GM18499 (cell line): ENCODE results near the gene PKP2.
"Not testable (repeated sequence)": the region's sequence is repeated elsewhere in the genome, so short reads cannot be mapped to it uniquely, and the experiment has no call there.

Experiments used
- ATAC-seq: cut with Tn5 transposase; IDR thresholded peaks from one replicate; pipeline ENCODE4 v1.9.1; 2021; ENCODE audit warnings: moderate number of reproducible peaks; ENCODE audit not compliant: insufficient read depth, unreplicated experiment

Gene PKP2

GRCh38 chr12:32872416-32872815 is 24.2 kb downstream of the PKP2 start:
- ATAC-seq: not testable (repeated sequence)

DNA sequence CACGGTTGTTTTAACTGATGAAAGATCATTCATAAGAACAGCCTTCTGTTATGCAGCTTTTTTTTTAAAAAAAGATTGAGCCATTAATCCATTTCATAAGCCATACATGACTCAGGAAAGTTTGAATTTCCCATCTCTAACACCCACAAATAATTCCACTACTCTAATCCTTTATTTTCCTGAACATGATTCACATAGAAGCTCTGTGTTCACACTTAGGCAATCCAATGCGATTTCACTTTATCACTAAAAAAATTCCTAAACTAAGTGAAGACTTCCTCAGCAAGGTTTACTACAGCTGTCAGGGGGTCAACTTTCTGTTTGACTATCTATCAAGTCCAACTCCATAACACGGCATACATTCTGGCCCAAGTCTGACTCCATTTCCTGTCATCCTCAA is 25.9 kb downstream of the PKP2 start:
- no peak for ATAC-seq

GRCh38 chr12:32868885-32869284 is 27.7 kb downstream of the PKP2 start:
- ATAC-seq: no peak

DNA sequence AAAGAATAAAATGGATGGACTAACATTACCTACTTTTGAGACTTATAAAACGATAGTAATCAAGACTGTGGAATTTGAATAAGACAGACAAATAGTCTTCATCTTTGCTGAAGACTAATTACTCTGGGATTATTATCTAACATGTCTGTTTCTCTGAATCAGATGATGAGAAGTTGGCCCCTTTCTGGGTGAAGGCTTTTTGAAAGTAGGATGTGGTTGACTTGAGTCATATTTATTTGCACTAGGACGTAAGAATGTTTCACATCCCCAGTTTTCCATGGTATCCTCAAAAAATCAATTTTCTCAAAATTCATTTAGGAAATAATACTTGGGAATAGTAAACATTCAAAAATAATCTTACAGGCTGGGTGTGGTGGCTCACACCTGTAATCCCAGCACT is 31.8 kb downstream of the PKP2 start:
- no peak for ATAC-seq

DNA sequence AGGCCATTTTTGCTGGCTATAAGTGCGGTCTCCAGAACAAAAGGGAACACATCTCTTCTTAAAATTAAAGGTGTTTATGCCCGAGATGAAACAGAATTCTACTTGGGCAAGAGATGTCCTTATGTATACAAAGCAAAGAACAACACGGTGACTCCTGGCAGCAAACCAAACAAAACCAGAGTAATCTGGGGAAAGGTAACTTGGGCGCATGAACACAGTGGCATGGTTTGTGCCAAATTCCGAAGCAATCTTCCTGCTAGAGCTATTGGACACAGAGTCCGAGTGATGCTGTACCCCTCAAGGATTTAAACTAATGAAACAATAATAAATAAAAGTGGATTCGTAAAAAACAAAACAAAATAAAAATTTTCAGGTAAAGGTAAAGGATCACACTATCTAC is 33.4 kb downstream of the PKP2 start:
- no peak for ATAC-seq

GRCh38 chr12:32861658-32862057 is 34.9 kb downstream of the PKP2 start:
- not testable (repeated sequence) for ATAC-seq

DNA sequence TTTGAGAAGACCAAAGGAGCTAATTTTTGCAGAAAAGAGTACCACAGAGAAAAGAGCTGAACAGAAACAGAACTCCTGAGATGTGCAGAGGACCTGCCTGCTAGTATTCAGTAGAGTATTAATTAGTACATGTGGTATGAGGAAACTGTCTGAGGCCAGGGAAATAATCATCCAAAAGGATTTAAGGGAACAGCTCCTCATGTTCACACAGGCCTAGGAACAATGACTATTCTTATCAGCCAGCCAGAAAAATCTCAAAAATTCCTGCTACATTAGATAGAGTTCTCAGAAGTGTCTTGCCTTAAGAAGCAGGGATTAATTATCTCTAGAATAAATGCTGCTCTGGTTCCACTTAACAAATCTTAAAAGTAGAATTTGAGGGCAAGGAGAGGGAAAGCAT is 36.4 kb downstream of the PKP2 start:
- no peak for ATAC-seq

DNA sequence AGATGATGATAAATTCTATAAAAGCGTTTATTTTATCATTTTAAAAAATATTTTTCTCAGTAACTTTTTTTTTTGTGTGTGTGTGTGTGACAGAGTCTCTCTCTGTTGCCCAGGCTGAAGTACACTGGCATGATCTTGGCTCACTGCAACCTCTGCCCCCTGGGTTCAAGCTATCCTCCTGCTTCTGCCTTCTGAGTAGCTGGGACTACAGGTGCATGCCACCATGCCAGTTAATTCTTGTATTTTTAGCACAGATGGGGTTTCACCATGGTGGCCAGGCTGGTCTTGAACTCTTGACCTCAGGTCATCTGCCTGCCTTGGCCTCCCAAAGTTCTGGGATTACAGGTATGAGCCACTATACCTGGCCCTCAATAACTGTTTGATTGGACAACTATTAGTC is 37.2 kb downstream of the PKP2 start:
- ATAC-seq: no peak

GRCh38 chr12:32854716-32855115 is 41.9 kb downstream of the PKP2 start:
- no peak for ATAC-seq

DNA sequence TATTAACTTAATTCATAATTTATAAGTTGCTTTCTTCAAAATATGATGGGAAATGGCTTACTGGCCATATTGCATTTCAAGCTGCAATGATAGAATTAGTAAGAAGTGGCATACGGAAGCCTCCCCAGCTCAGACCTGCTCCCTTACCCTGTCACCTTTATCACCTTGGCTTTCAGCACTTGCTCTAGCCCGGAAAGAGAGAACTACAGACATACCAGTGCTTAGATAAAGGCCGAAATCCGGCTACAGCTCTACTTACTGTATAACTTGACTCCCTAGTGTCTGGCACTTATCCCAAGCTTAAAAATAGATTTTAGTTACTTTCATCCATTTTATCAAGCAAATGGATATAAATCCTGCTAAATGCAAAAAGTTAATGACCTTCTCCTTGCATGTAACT is 42.5 kb downstream of the PKP2 start:
- no peak for ATAC-seq

DNA sequence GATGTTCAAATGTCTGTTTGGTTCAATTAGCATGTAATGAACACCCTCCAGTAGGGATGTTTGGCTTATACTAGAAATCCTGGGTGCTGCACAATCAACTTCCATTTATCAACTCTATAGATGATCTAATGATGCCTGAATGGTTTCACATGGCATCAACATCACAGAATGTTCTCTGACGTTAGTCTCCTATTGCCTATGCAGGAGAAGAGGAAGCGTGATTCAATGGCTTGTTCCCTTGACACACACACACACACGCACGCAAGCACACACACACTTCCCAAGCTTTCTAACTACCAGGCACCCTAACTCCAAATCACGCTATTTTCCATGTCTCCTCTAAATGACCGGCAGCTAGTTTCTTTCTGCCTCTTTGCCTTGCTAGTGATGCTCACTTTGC is 49.3 kb downstream of the PKP2 start:
- ATAC-seq: no peak

DNA sequence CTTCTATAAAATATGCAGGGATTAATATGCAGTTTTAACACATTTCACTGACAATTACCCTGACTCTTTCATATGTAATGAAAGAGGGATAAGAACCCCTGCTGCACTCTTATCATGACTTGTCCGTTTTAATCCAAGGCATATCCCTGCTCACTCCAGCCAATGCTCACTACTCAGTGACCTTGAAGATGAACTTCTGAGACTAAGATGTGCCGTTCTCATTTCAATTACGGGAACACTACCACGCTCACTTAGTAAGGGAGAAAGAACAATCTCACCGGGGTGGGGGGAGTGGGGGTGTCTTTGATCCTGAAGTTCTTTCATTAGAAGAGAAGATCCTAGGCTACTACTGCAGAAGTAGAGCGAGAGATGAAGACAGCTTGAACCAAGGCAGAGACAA is 50.5 kb downstream of the PKP2 start:
- no peak for ATAC-seq

DNA sequence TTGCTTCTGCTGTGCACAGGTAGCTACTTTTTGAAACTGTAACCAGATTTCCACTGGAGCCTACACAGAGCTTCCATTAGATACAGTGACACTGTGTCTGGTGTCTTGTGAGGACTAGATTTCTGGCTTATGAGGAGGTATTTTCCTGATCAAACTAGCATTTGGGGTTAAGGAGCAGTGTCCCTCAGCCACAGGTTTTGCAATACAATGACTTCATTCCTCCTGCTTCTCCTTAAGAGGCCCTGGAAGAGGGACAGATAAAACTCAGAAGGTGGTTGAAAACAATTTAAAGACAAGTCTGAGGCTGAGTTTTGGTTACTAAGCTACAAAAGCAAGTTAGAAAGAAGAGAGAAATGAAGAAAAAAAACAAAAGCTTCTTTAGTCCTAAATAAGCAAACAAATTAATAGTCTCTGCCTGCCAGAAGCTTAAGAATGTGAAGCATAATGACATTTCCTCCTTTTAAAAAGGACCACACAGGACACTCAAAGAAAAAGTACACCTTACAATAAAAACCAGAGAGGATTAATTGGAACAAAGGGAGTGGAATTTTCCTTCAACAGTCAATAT is 53.0 kb downstream of the PKP2 start:
- ATAC-seq: no peak

DNA sequence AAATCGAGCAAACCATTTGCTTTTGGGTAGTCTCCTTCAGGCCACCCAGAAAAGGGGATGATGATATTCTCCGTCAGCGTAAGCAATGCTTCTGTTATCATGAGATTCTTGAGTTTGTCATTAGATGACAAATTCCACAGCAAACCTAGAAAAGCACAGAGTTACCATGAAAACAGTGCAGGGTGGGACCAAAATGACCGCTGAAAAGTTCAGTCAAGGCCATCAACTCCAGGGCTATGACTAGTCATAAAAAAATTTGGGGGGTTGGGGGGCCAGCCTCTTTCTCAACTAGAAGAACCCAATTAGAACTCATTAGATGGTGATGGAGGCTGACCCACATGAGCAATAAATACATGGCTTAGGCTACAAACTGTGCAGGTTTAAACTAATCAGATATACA is 55.5 kb downstream of the PKP2 start:
- ATAC-seq: no peak

GRCh38 chr12:32839828-32840227 is 56.7 kb downstream of the PKP2 start:
- no peak for ATAC-seq

- ATAC-seq: no peak
These were observed 58.6 kb downstream of the PKP2 start for GRCh38 chr12:32837974-32838373.

DNA sequence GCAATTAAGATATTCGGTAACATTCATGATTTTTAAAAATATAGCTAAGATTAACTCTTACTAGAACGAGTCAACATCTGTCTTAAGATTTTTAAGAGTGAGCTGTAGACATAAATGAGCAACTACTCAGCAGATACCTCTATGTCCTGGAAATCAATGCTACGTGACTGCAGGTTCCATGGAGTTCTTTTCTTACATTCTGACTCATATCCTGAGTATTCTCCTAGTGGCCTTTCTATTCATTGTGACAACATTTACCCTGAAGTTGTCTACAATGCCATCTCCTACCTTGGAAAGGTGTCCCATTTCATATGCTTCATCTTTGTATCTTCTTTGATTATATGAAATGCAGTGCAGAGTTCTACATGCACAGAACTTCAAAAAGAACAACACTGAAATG is 59.9 kb downstream of the PKP2 start:
- ATAC-seq: no peak

GRCh38 chr12:32834122-32834521 is 62.5 kb downstream of the PKP2 start:
- ATAC-seq: no peak

DNA sequence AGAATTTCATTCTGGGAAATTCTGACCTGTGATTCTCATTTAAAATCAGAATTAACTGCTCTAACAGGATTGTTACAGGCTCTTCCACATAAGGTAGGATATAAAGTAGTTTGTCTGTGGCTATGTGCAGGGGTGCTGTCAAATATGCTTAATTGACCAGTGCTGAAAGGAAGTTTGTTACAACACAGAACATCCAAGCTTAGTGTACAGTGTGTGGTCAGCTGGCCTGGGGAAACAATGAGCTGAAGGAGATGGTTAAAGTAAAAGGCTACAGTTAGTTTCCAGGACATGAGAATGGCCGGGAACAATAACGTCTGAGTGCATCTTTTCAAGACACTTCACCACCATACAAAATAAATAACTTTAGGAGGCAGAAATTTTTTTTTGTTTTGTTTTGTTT is 68.0 kb downstream of the PKP2 start:
- ATAC-seq: no peak

DNA sequence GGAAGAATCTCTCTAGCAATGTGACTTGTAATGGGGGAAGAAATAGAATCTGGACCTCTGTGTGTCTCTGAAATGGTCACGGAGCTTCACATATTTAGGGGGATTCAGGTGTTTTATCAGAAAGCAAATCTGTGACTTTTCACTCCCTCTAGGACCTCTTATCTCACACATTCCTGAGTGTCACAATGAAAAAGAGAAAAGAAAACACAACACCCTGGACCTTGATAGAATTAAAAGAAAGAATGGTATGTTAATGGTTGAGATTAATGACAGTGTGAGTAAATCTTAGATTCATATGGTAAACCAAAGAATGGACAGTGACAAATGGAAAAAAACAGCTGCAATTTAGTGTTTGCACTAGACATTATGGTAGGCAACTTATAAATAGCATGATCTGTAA is 68.5 kb downstream of the PKP2 start:
- no peak for ATAC-seq

DNA sequence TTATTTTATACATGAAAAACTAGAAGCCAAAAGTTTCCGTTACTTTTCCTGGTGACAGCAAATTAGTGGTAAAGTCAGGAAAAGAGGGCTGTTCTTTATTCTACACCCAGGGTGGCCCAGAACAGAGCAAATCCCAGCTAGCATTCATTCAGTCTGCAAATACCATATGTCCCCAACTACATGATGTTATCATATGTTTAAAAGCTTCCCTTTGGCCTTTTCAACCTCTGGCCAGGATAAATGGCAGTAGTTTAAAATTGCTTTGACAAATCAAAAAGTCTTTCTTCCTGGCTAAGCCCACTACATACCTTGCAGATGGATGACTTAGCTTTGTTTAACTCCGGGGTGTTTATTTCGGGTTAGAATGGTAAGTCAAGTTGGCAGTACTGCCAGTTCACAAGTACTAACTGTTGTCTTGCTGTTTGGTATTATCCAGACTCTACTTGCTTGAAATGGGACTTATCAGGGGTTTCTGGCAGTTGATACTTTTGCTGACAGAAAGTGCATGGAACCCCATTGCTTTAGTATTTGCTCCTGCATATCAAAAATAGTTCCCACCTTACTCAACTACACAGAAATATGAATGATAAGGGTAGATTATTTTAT is 69.7 kb downstream of the PKP2 start:
- no peak for ATAC-seq

- no peak for ATAC-seq
These were observed 72.0 kb downstream of the PKP2 start for GRCh38 chr12:32824596-32824995.

- no peak for ATAC-seq
These were observed 74.2 kb downstream of the PKP2 start for GRCh38 chr12:32822344-32822743.
